Gastroesophageal sphincter (tissue), 4 donors: ENCODE data around the gene THADA. TPM values are rescaled to one million over a fixed set of nuclear protein-coding genes. Genes with fewer than 3 reads are reported as not detected.

Experiments used
- ATAC-seq: fragments of 150-250 bp; one replicate; pipeline ENCODE4 v1.9.1; 2016; ENCODE audit warnings: mild to moderate bottlenecking, moderate library complexity
- H3K27ac ChIP-seq, 4 donors: fragments of 200-600 bp; sonication (generic) in 3 of 4; 1 replicate in 3 of 4; 2 replicates in 1 of 4; pipeline ENCODE4 v1.5.1; 2016 to 2019
- H3K27me3 ChIP-seq: fragments of 200-600 bp; sonication (generic); one replicate; pipeline ENCODE4 v1.5.1; 2019
- H3K36me3 ChIP-seq, 2 donors: fragments of 200-600 bp; sonication (generic); one replicate each; pipeline ENCODE4 v1.5.1; 2019; ENCODE audit warnings: control low read depth in 1 of 2
- H3K4me1 ChIP-seq, 3 donors: fragments of 200-600 bp; sonication (generic); 1 replicate in 2 of 3; 2 replicates in 1 of 3; pipeline ENCODE4 v1.5.1; 2016 to 2019; ENCODE audit warnings: control low read depth in 2 of 3
- H3K4me3 ChIP-seq, 2 donors: fragments of 200-600 bp; sonication (generic); one replicate each; pipeline ENCODE4 v1.5.1; 2019; ENCODE audit warnings: mild to moderate bottlenecking in 1 of 2, moderate library complexity in 1 of 2
- H3K9me3 ChIP-seq, 3 donors: fragments of 200-600 bp; sonication (generic); one replicate each; pipeline ENCODE4 v1.5.1; 2017 to 2019; ENCODE audit warnings: control low read depth in 2 of 3
- CTCF ChIP-seq, 4 experiments: fragments of 200-600 bp in 2 of 4; fragments of 450-650 bp in 2 of 4; sonication (generic) in 1 of 4; IDR thresholded peaks; one replicate each; pipeline ENCODE4 v1.5.1; 2017 to 2019; ENCODE audit warnings: antibody characterized with exemption in 4 of 4, mild to moderate bottlenecking in 2 of 4, moderate library complexity in 2 of 4
- EP300 ChIP-seq: sonication (generic); formaldehyde crosslinking; IDR thresholded peaks from one replicate; pipeline ENCODE4 v1.6.1; 2017; ENCODE audit warnings: antibody characterized with exemption, mild to moderate bottlenecking
- POLR2A ChIP-seq, 2 donors: fragments of 450-650 bp; IDR thresholded peaks; one replicate each; pipeline ENCODE4 v1.6.1; 2017; ENCODE audit warnings: antibody characterized with exemption in 2 of 2, mild to moderate bottlenecking in 2 of 2, moderate library complexity in 1 of 2
- POLR2AphosphoS5 ChIP-seq: sonication (generic); formaldehyde crosslinking; IDR thresholded peaks from one replicate; pipeline ENCODE4 v1.6.1; 2017; ENCODE audit warnings: antibody characterized with exemption
- WGBS, 2 donors: methylation state at CpG; one replicate each; pipeline ENCODE4 v1.1.5; 2018; ENCODE audit warnings: low coverage in 1 of 2; 5-methylcytosine and 5-hydroxymethylcytosine counted together
- total RNA-seq, 4 donors: library from RNA; depleted of rRNA; stranded (reverse); fragments of >200 nt; gene quantifications; one replicate each; pipeline ENCODE4 v1.1.0, GENCODE V29; 2016

THADA gene
- total RNA-seq, 4 donors from 2014 or later = 19.7 to 34.4 (median 22.3) TPM

GRCh38 chr2:43258547-43259156 lies 337.2 kb downstream of the THADA start:
- TF ChIP-seq CTCF (IDR thresholded peaks at IDR 0.05) (no peak), POLR2A (IDR thresholded peaks at IDR 0.05) (no peak), POLR2AphosphoS5 (no peak)
- Histone ChIP-seq H3K27ac (no peak overlapping the region), H3K27me3 (no peaks in the 10 kb centered on the region), H3K9me3 (no peaks in the 10 kb centered on the region), H3K36me3 (peaks cover 0 to 3% of the 10 kb centered on the region in 2 donors), H3K4me3 (no peak overlapping the region), H3K4me1 (peaks cover 0 to 54% (median 7%) of the 10 kb centered on the region in 3 donors)
- no peak for ATAC-seq
- 48 to 80% methylated on average over 2 of the region's 2 CpGs for WGBS, 2 donors

DNA sequence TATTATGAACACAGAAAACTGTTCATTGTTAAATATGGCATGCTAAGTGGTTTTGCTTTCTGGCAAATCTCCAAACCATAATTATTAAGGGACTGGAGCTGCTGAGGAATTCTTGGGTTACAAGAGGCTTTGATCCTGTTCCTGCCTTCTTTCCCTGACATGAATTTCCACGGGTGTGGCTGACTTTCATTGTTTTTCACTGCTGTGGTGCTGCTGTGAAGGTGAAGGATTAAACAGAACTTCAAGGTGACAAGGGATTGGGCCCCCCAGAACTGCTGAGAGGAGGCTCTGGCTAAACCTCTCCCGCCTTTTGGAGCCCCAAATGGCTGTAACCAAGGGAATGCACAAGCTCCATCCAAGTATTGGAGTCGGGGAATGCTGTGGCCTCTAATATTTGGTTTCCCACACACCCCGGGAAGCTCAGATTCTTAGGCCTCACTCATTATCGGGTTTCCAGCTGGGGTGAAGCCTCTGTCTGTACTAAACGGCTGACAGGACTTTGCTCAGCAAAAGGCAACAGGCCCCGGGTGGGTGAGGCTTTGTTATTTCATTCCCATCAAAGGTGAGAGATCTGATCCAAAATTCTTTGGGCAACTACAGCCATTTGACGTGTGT lies 340.4 kb downstream of the THADA start:
- Histone ChIP-seq H3K9me3 (no peaks in the 10 kb centered on the region), H3K27me3 (no peaks in the 10 kb centered on the region), H3K36me3 (peaks cover 0 to 3% of the 10 kb centered on the region in 2 donors), H3K4me1 (peaks cover 3 to 58% (median 12%) of the 10 kb centered on the region in 3 donors), H3K27ac (peak overlapping the region in 3 of 4 donors; percentile 39 to 66 (median 48)), H3K4me3 (no peak overlapping the region)
- ATAC-seq = no peak
- WGBS, 2 donors = 60% methylated on average over 8 of the region's 8 CpGs; no CpG with 5 or more reads in 1 of the 2 donors
- TF ChIP-seq CTCF (IDR thresholded peaks at IDR 0.05) = no peak
- TF ChIP-seq POLR2A (IDR thresholded peaks at IDR 0.05) = no peak
- no peak for TF ChIP-seq POLR2AphosphoS5
- TF ChIP-seq EP300 = no peak

DNA sequence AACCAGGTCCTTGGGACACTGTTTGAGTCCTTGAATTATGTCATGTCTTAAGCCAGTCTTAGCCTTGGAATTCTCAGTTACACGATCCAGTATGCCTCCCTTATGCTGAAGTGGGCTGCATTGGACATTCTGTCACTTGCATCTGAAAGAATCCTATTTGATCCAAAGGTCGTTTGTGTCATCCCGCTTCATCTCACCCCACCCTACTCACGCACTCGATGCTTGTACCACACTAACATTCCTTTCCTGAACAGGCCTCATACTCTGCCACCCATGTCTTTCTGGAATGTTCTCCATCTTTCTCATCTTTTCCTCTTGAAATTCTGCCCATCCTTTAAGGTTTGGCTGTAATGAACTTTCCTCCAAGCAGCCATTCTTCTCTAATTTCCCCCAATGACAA lies 341.5 kb downstream of the THADA start:
- ATAC-seq = no peak
- TF ChIP-seq POLR2AphosphoS5 = no peak
- Histone ChIP-seq H3K27me3 (no peaks in the 10 kb centered on the region), H3K4me3 (no peak overlapping the region), H3K9me3 (no peaks in the 10 kb centered on the region), H3K27ac (peak overlapping the region in 2 of 4 donors; percentile 13 to 66), H3K4me1 (peaks cover 3 to 58% (median 12%) of the 10 kb centered on the region in 3 donors), H3K36me3 (peaks cover 0 to 3% of the 10 kb centered on the region in 2 donors)
- WGBS, 2 donors = 93 to 94% methylated on average over 5 of the region's 5 CpGs

- Histone ChIP-seq H3K27me3 (no peaks in the 10 kb centered on the region), H3K4me3 (no peak overlapping the region), H3K27ac (peak overlapping the region; percentile 59 to 91 (median 85)), H3K4me1 (peaks cover 3 to 35% (median 12%) of the 10 kb centered on the region in 3 donors), H3K36me3 (peaks cover 0 to 3% of the 10 kb centered on the region in 2 donors), H3K9me3 (no peaks in the 10 kb centered on the region)
- 0 to 22% methylated on average over 1 to 2 of the region's 5 CpGs for WGBS, 2 donors
- ATAC-seq = peak; percentile 83
- TF ChIP-seq CTCF (IDR thresholded peaks at IDR 0.05) (no peak), POLR2A (IDR thresholded peaks at IDR 0.05) (no peak), EP300 (no peak), POLR2AphosphoS5 (no peak)
These were observed 344.6 kb downstream of the THADA start for GRCh38 chr2:43251171-43251731.

DNA sequence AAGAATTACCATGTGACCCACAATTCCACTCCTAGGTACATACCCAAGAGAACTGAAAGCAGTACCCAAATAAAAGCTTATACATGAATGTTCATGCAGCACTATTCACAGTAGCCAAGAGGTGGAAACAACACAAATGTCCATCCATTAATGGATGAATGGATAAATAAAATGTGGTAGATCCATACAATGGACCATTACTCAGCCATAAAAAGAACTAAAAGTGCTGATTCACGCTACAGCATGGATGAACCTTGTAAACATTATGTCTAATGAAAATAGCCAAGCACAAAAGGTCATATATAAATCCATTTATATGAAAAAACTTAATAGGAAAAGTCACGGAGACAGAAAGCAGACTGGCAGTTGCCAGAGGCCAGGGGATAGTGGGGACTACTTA lies 345.8 kb downstream of the THADA start:
- H3K4me1 ChIP-seq = peaks cover 3 to 22% (median 5%) of the 10 kb centered on the region in 3 donors
- peak overlapping the region; percentile 5 to 91 (median 73) for H3K27ac ChIP-seq
- no peaks in the 10 kb centered on the region for H3K36me3 ChIP-seq
- no peaks in the 10 kb centered on the region for H3K9me3 ChIP-seq
- TF ChIP-seq EP300 (no peak), POLR2AphosphoS5 (no peak), CTCF (IDR thresholded peaks at IDR 0.05) (no peak), POLR2A (IDR thresholded peaks at IDR 0.05) (no peak)
- no peaks in the 10 kb centered on the region for H3K27me3 ChIP-seq
- H3K4me3 ChIP-seq = no peak overlapping the region
- no peak for ATAC-seq
- 87 to 93% methylated on average over 2 of the region's 2 CpGs for WGBS, 2 donors
